Karpas-422 (cell line): ENCODE data around the gene CISD3. TPM values are rescaled to one million over a fixed set of nuclear protein-coding genes. Genes with fewer than 3 reads are reported as not detected.

Experiments used
- DNase-seq: peaks from one replicate; pipeline ENCODE4 v3.0.0-alpha.2; 2015
- H2AFZ ChIP-seq: fragments of 200-600 bp; sonication (generic); 2 replicates; pipeline ENCODE4 v1.6.1; 2014; ENCODE audit warnings: antibody characterized with exemption, low read length, mixed read lengths
- H3K27ac ChIP-seq: fragments of 200-600 bp; sonication (generic); 2 replicates; pipeline ENCODE4 v1.5.1; 2014; ENCODE audit warnings: mild to moderate bottlenecking, low read length, moderate library complexity
- H3K27me3 ChIP-seq: fragments of 200-600 bp; sonication (generic); 2 replicates; pipeline ENCODE4 v1.6.1; 2014; ENCODE audit warnings: low read length, mixed read lengths
- H3K36me3 ChIP-seq: fragments of 200-600 bp; sonication (generic); 2 replicates; pipeline ENCODE4 v1.6.1; 2014; ENCODE audit warnings: low read length, mixed read lengths; ENCODE audit not compliant: insufficient read depth
- H3K4me1 ChIP-seq: fragments of 200-600 bp; sonication (generic); 2 replicates; pipeline ENCODE4 v1.6.1; 2014; ENCODE audit warnings: mild to moderate bottlenecking, low read length, mixed read lengths
- H3K4me2 ChIP-seq: fragments of 200-600 bp; sonication (generic); 2 replicates; pipeline ENCODE4 v1.6.1; 2014; ENCODE audit warnings: low read length, low read depth, mild to moderate bottlenecking; ENCODE audit not compliant: poor library complexity, severe bottlenecking
- H3K4me3 ChIP-seq: fragments of 200-600 bp; sonication (generic); 2 replicates; pipeline ENCODE4 v1.5.1; 2014; ENCODE audit warnings: mild to moderate bottlenecking, antibody characterized with exemption, low read length, mixed read lengths
- H3K79me2 ChIP-seq: fragments of 200-600 bp; sonication (generic); 2 replicates; pipeline ENCODE4 v1.6.1; 2014; ENCODE audit warnings: mild to moderate bottlenecking, low read length, mixed read lengths
- H3K9ac ChIP-seq: fragments of 200-600 bp; sonication (generic); 2 replicates; pipeline ENCODE4 v1.6.0; 2014; ENCODE audit warnings: low read length
- H3K9me2 ChIP-seq: fragments of 200-600 bp; sonication (generic), shearing (Covaris generic); replicated peaks from 2 replicates; pipeline ENCODE4 v1.6.0; 2014; ENCODE audit warnings: mild to moderate bottlenecking, low read length, moderate library complexity; ENCODE audit not compliant: insufficient read depth
- H3K9me3 ChIP-seq: fragments of 300-700, 200-600 bp; sonication (generic); 2 replicates; pipeline ENCODE4 v1.6.1; 2014; ENCODE audit warnings: low read length, mixed read lengths
- H4K20me1 ChIP-seq: fragments of 200-600 bp; sonication (generic); 2 replicates; pipeline ENCODE4 v1.6.1; 2014; ENCODE audit warnings: mild to moderate bottlenecking, antibody characterized with exemption, low read length, low read depth; ENCODE audit not compliant: insufficient read depth
- total RNA-seq: library from RNA; depleted of rRNA; stranded (reverse); fragments of >200 nt; shearing (Covaris generic); gene quantifications from 2 replicates; pipeline ENCODE4 v1.2.3, GENCODE V29; 2014; ENCODE audit warnings: low replicate concordance

Gene CISD3
- total RNA-seq, 1 experiment from 2014 or later, result 6.8 TPM

DNA sequence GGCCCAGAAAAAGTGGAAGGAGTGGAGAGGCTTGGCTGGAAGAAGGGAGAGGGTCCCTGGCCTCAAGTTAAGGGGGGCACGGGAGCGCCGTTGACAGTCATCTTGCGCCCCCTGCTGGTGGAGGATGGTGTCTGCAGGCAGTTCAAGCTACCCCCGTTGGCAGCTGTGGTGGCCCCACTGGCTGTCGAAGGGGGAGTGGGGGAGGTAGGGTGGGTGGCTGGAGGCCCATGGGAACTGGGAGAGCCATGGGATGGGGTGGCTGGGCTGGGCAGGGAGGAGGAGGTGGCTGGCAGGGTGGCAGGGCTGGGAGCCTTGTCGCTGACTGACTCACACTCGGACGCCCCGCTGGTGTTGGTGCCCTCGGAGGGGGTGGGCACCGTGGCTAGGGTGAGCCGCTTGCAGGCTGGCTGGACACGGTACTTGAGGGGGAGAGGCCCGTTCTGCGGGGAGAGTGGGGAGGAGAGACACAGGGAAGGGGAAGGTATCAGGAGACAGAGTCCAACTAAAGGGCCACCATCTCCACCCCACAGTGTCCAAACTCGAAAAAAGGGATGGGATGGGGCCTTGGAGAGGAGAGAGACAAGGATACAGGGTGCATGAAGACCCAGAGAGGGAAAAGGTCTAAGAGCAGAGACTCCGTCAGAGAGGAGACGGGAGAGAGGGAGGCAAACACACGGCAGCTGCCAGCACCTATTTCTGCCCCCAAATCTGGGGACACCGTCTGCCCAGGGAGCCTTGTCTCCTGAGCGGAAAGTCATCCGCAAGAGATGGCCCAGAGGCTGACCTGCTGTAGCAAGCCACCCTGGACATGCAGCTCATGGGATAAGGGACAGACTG, 5.2 kb downstream of the CISD3 start:
- H3K79me2 ChIP-seq, result peaks cover 14% of the 10 kb centered on the region
- no peak overlapping the region for H2AFZ ChIP-seq
- H3K9me2 ChIP-seq, result no peaks in the 10 kb centered on the region
- no peak overlapping the region for H3K27ac ChIP-seq
- H4K20me1 ChIP-seq, result 0 out of 2 replicates have a peak, but pooled peaks cover 6% of the 10 kb centered on the region
- peaks cover 15% of the 10 kb centered on the region for H3K4me1 ChIP-seq
- no peak overlapping the region for H3K4me3 ChIP-seq
- H3K4me2 ChIP-seq, result no peak overlapping the region
- H3K9ac ChIP-seq, result no peak overlapping the region
- no peaks in the 10 kb centered on the region for H3K27me3 ChIP-seq
- no peaks in the 10 kb centered on the region for H3K36me3 ChIP-seq
- peak; percentile 84 for DNase-seq
- H3K9me3 ChIP-seq, result no peaks in the 10 kb centered on the region

DNA sequence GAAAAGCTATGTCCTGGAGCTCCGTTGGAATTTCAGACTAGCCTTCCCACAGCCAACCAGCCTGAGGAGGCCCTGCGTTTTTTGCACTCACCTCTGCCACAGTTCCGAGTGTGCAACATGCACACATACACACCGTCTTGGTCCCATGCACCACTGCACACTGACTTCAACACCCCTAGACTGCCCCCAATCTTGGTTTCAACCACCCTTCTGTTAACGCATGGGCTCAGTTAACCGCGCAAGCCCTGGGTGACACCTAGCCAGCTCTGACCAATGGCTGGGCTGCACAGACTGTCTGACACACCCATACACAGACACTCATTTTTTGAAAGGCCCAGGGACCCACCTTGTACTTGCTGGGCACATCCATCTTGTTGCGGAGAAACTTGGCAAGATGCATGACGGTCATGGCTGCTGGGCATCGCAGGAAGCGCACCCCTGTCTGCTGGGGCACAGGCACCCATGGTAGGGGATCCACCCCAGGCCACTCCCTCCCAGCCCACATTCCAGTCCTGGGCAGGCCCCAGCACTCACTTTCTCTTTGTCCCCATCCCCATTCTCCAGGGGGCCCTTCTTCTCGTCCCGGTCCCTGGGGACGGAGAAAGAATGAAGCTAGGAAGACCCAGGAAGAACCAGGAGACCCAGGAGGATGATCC, 8.0 kb downstream of the CISD3 start:
- no peak overlapping the region for H3K4me3 ChIP-seq
- no peak overlapping the region for H3K9ac ChIP-seq
- H3K9me2 ChIP-seq, result no peaks in the 10 kb centered on the region
- H3K27ac ChIP-seq, result no peak overlapping the region
- no peaks in the 10 kb centered on the region for H3K36me3 ChIP-seq
- H2AFZ ChIP-seq, result no peak overlapping the region
- H3K9me3 ChIP-seq, result no peaks in the 10 kb centered on the region
- H3K79me2 ChIP-seq, result no peaks in the 10 kb centered on the region
- H3K4me1 ChIP-seq, result no peaks in the 10 kb centered on the region
- no peak for DNase-seq
- no peak overlapping the region for H3K4me2 ChIP-seq
- 0 out of 2 replicates have a peak, but pooled peaks cover 6% of the 10 kb centered on the region for H4K20me1 ChIP-seq
- no peaks in the 10 kb centered on the region for H3K27me3 ChIP-seq

DNA sequence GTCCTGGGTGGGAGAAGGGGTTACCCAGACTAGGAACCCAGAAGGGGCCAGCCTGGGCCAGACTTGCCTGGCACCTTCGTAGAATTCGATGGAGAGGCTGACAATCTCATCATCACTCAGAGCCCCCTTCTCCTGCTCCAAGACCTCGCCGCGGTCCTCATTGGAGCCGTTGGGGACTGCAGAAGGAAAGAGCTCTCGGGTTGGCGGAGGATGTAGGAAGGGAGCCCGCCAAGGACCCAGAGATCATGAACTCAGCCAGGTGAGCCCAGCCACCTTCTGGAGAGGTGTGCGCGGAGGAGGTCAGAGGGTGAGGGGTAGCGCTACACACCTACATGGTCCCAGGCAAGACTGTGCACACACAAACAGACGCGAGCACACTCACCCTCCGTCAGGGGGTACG, 8.5 kb downstream of the CISD3 start:
- Histone ChIP-seq H3K79me2 (no peaks in the 10 kb centered on the region), H3K9ac (no peak overlapping the region), H4K20me1 (0 out of 2 replicates have a peak, but pooled peaks cover 6% of the 10 kb centered on the region), H3K27ac (no peak overlapping the region), H3K4me2 (no peak overlapping the region), H3K9me3 (no peaks in the 10 kb centered on the region), H2AFZ (no peak overlapping the region), H3K27me3 (no peaks in the 10 kb centered on the region), H3K36me3 (no peaks in the 10 kb centered on the region), H3K9me2 (no peaks in the 10 kb centered on the region), H3K4me3 (no peak overlapping the region), H3K4me1 (no peaks in the 10 kb centered on the region)
- DNase-seq, result no peak

DNA sequence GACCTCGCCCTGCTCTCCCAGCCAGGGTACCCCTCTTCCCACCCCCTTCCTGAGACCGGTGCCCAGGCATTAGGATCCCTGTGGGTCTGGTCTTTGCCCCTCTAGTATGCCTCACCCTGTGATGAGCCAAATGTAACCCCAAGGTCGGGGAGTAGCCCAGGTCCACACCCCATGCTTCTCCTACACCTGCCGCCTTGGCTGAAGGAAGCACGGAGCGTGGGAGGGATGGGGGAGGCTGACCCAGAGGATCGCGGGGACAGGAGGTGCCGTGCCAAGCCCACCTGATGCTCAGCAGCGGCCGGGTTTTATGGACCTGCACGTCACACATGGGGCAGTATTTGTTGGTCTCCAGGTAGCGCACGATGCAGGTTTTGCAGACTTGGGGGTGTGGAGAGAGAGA, 9.2 kb downstream of the CISD3 start:
- no peak overlapping the region for H3K9ac ChIP-seq

DNA sequence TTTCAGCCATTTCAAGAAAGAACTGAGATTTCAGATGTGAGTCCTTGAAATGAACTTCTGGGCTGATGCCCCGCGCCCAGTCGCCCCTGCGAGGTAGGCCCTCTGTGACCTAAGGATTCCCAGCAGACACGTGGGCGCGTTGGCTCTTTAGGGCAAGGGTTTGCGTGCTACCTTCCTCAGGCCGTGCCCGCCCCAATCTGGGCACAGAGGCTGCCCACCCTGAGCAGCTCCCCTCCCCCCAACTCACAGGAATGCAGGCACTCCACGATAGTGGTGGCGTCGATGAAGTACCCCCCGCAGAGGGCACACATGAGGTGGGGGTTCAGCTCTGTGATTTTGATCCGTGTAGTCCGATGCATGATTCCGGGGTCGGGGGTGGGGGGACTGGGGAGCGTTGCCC, 9.9 kb downstream of the CISD3 start:
- no peak overlapping the region for H3K4me3 ChIP-seq
- DNase-seq, result no peak
- H3K9me3 ChIP-seq, result no peaks in the 10 kb centered on the region
- H2AFZ ChIP-seq, result no peak overlapping the region
- H3K36me3 ChIP-seq, result no peaks in the 10 kb centered on the region
- H3K27ac ChIP-seq, result no peak overlapping the region
- no peak overlapping the region for H3K9ac ChIP-seq
- no peak overlapping the region for H3K4me2 ChIP-seq
- H3K9me2 ChIP-seq, result no peaks in the 10 kb centered on the region
- H3K4me1 ChIP-seq, result no peaks in the 10 kb centered on the region
- H3K79me2 ChIP-seq, result no peaks in the 10 kb centered on the region
- H3K27me3 ChIP-seq, result no peaks in the 10 kb centered on the region
- no peaks in the 10 kb centered on the region for H4K20me1 ChIP-seq

More for the DNA sequence above, 9.2 kb downstream of the CISD3 start:
- Histone ChIP-seq H3K27me3 (no peaks in the 10 kb centered on the region), H4K20me1 (0 out of 2 replicates have a peak, but pooled peaks cover 4% of the 10 kb centered on the region), H3K36me3 (no peaks in the 10 kb centered on the region), H3K79me2 (no peaks in the 10 kb centered on the region), H3K4me3 (no peak overlapping the region), H3K9me2 (no peaks in the 10 kb centered on the region), H3K4me2 (no peak overlapping the region), H3K27ac (no peak overlapping the region), H3K9me3 (no peaks in the 10 kb centered on the region), H3K4me1 (no peaks in the 10 kb centered on the region), H2AFZ (no peak overlapping the region)
- DNase-seq, result no peak

DNA sequence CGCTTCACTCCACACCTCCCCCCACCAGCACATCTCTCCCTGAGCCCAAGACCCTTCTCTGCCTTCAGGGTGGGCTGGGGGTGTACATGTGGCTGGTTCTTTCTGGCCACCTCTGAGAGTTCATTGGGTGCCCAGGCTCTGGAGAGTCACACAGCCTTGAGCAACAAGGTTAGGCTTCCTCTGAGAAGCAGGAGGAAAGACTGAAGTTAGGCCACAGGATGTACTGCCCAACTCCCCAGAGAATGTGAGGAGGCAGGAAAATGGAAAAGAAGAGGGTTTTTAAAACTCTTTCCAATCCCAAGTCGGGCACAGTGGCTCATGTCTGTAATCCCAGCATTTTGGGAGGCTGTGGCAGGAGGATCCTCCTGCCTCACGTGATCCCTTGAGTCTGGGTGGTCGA, 10.7 kb downstream of the CISD3 start:
- H3K79me2 ChIP-seq, result no peaks in the 10 kb centered on the region
- no peaks in the 10 kb centered on the region for H3K27me3 ChIP-seq
- H3K4me1 ChIP-seq, result peaks cover 5% of the 10 kb centered on the region
- H3K4me2 ChIP-seq, result no peak overlapping the region
- H2AFZ ChIP-seq, result no peak overlapping the region
- no peak overlapping the region for H3K4me3 ChIP-seq
- H3K27ac ChIP-seq, result no peak overlapping the region
- H3K9me3 ChIP-seq, result no peaks in the 10 kb centered on the region
- no peaks in the 10 kb centered on the region for H3K9me2 ChIP-seq
- no peak overlapping the region for H3K9ac ChIP-seq
- no peaks in the 10 kb centered on the region for H3K36me3 ChIP-seq
- no peak for DNase-seq
- H4K20me1 ChIP-seq, result no peaks in the 10 kb centered on the region

DNA sequence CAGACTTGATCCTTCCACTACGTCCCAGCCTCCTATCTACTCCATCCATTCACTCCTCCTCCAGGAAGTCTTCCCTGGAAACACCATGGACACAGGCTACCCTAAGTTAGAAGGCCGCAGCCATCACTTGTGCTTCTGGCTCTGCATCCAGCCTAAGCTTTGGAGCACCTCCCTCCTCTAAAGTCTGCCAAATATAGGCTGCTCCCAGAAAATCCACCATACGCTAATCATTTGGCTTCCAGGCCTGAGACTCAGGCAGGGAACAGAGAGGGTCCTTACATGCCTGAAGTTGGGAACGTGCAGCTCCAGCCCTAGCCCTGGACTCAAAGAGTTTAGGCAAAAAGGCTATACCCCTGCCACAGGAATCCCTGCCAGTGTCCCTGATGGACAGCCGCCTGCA, 11.3 kb downstream of the CISD3 start:
- Histone ChIP-seq H3K27me3 (no peaks in the 10 kb centered on the region), H3K27ac (no peak overlapping the region), H3K9ac (no peak overlapping the region), H2AFZ (no peak overlapping the region), H4K20me1 (no peaks in the 10 kb centered on the region), H3K4me2 (no peak overlapping the region), H3K4me3 (no peak overlapping the region), H3K9me2 (no peaks in the 10 kb centered on the region), H3K36me3 (no peaks in the 10 kb centered on the region), H3K79me2 (no peaks in the 10 kb centered on the region), H3K9me3 (no peaks in the 10 kb centered on the region), H3K4me1 (peaks cover 12% of the 10 kb centered on the region)
- no peak for DNase-seq

DNA sequence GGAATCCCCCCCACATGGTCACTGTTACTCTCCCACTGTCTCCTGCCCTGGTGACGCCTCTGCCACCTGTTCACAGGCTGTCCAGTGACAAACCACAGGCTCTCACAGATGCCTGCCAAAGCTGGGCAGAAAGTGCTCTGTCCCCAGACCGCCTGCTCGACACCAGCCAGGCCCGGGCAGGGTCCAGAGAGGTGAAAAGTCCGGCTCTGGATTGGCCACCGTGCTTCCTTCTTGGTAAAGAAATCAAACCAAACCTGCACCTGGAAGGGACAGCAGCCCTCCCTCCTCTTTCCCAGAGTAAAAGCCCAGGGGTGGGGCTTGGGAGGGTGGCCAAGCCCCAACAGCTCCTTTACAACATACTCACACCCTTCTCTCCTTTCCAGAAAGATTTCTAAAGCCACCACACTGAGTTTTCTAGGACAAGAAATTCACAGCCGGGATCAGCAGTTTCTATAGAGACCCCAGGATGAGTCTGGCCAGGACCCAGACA, 11.8 kb downstream of the CISD3 start:
- Histone ChIP-seq H3K4me2 (no peak overlapping the region), H2AFZ (no peak overlapping the region), H3K27ac (no peak overlapping the region), H3K9me2 (no peaks in the 10 kb centered on the region), H3K9me3 (no peaks in the 10 kb centered on the region), H4K20me1 (no peaks in the 10 kb centered on the region), H3K9ac (no peak overlapping the region), H3K36me3 (no peaks in the 10 kb centered on the region), H3K79me2 (no peaks in the 10 kb centered on the region), H3K4me1 (peaks cover 17% of the 10 kb centered on the region), H3K4me3 (no peak overlapping the region), H3K27me3 (no peaks in the 10 kb centered on the region)
- no peak for DNase-seq
